ENCODE measurements around the gene S100A2.

S100A2 gene

DNA sequence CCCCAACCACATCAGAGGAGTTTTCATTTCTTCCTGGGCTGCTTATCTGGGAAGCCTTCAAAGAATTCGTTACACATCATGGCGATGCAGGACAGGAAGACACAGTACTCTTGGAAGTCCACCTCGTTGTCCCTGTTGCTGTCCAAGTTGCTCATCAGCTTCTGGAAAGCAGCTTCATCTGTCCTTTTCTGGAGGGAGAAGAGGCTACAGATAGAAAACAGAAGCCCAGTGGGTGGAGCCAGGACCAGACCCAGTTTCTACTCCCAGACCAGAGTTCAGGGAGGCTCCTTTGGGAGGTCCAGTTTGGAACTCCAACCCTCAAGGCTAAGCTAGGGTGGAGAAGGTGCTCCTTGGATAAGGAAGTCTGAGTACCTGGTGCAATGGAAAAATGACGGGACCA is 21.9 kb downstream of the S100A2 start:
- no peak for DNase-seq

DNA sequence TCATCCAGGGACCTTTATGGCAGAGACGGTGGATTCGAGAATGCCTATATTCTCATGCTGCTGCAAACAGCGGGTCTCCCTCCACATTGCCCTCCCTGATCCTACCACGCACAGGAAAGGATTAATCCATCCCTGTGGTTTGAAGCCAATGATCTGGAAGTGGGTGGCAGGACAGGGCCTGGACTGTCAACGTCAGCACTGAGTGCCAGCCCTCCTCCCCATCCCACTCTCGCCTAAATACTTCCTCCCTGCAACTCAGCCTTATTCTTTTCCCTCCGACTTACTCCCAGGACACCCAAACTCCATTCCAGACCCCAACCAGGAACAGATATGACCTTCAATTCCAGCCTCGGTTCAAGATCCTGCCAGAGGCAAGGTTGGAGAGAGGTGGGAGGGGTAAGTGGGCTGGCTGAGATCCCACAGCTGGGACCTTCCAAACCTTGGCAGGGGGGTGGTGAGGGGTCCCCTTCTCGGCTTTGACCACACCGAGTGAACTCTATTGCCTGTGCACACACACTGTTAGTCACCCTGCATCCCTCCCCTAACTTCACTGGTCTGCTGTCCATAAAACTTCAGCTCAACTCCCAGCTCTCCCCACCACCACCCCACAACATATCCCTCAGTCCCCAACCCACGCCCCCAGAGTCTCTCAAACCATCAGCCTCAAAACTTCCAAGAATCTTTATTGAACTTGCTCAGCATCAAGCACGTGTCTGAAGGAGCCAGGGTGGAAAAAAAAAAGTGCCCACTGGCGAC is 22.5 kb downstream of the S100A2 start:
- DNase-seq, result no peak

DNA sequence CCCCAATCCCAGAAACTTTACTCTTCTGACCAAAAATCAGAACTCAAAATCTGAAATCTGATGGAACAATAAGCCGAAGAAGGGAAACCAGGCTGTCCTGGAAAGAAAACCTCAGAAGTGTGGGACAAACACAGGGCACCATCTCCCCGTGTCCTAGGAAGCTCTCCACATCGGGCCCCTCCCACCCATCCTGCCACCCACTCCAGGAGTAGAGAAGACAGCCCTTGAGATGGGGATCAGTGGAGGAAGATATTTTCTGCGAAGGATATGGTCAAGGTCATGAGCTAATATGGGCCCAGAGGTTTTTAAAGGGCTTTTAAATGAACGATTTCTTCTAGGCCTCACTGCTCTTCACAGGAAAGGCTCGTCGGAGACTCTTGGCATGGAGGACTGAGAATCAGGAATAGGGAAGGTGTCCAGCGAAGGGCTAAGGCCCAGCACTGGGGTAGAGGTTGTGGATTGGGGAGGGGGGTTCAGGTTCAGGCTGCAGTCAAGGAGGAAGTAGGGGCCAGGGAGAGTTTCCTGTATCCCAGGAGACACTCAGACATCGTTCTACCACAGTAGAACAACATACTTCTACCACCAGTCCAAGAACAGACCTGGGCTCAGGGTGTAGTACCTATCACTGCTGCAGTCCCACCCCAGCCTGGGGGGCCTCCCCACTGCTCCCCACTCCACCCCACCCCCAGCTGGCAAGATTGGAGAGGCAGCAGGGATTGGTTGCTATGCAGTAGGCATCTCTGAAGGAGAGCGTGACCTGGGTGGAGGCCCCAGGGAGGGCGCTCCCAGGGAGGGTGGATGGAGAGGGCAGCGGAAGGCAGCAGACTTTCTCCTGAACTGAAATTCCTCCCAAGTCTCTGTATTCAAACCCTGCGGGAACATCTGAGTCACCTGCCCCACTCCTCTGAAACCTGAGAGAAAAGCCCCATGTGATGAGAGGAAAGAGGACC is 23.7 kb downstream of the S100A2 start:
- no peak for DNase-seq

DNA sequence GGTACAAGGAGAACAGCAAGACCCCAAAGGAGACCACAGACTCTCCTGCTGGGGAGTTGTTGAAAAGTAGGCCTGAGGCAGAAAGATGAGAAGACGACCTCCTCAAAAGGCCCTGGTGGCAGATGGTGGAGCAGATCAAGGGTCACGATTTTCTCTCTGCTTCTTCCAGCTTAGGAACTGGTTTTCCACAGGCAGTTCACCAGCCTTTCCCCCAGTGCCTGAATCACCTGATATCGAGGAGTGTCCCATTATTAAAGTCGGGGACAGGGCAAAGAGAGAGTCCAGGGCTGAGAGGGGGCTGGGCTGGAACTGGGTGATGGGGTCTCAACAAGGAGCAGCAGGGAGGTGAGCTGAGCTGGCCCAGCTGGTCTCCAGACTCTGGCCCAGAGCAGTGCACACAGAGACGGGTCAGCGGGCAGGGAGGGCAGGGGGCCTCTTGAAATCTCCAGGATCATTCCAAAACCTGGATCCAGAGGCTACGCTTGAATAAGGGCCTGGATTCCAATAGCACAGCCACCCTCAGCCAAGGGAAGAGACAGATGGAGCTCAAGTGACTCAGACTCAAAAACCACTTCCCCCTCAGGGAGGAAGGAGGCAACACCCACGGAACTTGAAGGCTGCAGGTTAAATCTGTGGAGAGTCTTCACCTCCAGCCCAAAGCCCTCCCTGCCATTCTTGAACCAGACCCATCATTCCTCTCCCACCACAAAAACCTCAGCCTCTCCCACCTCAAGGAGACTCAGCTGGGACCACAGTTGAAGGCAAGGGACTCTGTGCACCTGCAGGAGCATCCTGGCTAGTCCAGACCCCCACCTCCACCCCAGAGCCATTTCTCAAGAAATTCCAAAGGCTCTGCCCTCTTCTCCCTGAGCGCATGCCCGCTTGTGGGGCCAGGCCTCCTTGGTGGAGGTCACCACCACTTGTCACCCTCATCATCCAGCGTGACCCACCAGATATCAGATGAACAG is 25.0 kb downstream of the S100A2 start, which contains the start of gene S100A5:
Gene S100A5 (minus strand): TSS at position 541 of the 968 bp plus-strand sequence. CDS start 743 bp downstream, outside the sequence.
- no peak for DNase-seq

DNA sequence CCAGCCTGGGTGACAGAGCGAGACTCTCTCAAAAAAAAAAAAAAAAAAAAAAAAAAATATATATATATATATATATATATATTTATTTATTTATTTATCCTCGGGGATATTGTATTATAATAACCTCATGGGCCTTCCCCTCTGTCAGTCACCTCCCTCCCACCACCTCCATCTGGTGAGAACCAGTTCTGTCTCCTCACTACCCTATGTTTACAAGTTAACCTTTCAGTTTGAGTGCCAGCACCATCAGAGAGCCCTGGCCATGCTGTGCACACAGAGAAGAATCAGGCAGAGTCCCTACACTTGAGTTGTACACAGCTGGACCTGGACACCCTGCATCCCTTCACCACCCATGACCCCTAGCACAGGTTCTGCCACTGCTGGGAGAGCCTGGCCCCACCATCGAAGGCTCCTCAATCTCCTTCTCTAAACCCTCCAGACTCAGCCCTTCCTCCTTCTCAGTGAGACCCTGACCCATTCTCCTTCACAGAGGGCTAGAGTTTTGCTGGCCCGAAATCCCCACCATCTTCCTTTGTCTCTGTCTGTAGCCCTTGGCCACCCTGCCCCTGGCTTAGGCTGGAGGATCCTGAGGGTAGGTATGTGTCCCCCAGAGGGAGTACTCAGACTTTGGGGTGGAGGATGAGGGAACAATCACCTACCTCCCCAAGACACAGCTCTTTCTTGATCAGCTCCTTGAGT is 26.1 kb downstream of the S100A2 start:
- DNase-seq, result no peak

DNA sequence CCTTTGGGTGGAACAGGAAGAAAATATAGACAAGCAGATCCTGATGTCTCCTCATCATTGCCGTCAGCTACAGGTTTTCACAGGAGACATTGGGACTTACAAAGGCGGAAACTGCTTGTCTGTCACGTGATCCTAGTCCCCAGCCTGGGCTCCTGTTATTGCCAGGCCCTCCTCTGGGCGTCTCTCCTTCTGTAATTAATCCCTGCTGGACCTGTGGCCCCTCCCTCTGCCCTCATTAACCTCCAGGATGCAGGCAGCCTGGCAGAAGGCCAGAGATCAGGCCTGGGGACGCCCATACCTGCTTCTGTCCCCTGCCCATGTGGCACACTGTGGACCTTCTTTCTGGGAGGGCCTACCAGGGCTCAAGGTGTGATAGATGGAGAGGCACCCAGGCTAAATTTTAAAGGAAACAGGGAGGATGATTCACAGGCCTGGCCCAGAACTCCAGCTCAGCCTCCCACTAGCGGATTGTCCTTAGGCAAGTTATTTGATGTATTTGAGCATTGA is 27.3 kb downstream of the S100A2 start:
- DNase-seq, result no peak

DNA sequence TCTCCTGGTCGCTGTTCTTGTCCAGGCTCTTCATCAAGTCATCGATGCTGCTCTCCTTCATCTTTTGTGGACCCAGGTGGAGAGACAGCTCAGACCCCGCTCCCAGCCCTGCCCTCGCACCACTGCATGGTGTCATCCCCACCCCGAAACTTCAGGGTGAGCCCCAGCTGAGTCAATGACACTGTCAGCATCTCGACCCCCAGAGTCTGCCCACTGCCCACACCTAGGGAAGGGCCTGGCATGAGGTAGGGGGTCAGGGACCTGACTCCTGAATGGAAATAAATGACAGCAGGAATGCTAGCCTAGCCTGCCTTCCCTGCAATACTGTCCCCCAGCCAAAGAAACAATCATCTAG is 28.3 kb downstream of the S100A2 start:
- no peak for DNase-seq

DNA sequence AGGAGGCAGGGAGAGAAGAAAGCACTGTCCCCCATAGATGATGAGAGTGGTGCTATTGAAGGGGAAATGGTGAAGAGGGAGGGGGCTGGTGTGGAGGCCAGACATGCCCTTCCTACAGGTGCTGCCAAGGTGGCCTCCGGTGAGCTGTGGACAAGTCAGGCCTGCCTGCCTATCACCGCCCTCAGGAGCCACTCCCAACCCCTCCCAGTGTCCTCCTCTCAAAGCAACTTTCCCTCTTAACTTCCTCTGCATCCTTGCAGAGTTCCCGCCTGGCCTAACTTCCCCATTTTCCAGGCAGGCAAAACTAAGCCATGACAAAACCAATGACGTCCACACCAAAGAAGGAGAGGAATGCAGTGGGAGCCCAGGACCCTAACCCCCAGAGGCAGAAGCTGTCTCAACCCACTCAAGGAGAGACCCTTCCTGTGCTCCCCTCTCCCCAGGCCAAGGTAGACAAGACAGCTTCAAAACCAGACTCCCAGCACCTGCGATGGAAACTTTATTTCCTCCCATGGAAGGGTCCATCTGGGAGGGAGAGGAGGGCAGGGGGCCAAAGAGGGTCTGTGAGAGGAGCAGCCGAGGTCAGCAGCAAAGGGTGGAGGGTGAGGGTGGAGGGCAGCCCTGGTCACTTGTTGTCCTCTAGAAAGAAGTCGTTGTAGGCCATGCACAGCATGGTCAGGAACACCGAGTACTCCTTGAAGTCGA is 28.8 kb downstream of the S100A2 start:
- no peak for DNase-seq

DNA sequence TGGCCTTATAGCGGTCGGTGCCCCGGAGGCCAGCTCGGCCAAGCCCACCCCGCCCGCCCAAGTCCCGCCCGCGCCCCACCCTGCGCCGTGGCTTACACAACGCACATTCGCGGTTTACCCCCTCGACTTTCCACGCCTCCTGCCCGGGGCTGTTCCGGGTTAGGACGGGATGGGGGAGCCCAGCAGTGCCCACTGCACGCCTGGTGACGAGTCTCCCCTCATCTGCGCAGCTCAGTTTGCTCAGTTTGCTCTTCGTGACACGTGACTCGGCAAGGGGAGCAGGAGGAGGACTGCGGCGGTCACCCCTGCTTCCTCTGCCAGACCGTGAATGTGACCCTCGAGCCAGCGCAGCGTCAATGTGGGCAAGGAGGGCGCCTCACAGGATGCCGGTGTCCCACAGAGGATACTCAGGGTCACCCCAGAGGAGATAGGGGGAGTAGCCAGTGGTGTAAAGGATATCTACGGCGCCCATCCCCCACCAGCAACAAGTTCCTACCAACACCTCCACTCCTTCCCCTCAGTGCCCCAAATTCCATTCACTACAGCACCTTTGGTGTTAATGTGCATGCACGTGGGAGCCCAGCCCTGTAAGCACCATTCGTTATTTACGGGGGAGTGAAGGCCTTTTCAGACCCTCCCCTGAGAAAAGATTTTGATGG is 29.5 kb downstream of the S100A2 start:
- DNase-seq, result peak; percentile 88

DNA sequence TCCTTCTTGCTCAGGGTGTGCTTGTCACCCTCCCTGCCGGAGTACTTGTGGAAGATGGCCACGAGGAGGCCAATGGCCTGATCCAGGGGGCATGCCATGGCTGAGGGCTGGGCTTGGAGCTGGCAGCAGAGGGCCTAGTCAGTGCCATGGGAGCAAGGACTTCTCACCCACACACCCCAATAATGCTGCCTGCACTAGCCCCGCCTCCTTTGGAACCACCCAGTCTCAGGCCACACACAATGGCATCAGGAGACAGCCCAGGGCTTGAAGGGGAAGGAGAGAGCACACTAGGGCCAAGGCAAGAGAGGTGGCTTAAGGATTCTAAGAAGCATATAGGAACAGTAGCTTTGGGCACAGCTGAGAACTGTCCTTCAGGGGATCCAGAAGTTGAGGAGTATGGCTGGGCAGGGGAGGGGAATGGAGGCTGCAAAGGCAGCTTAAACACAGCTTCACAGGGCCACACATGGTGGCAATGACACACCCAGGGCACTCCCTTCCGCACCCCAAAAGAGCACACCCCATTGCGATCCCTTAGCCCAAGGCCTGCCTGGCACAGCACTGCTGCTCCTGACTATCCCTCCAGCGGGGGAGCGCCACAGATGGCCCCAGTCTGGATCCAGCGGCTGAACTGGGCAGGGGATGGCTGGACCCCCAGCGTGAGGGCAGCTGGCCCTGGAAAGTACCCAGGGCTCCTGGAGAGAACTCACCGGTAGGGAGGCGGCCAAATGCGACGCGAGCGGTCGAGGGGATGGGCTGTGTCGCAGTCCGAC is 30.2 kb downstream of the S100A2 start, which contains the start of gene S100A6:
Gene S100A6 (minus strand): TSS at position 750 of the 770 bp plus-strand sequence. CDS start 652 bp downstream, at position 98.
- no peak for DNase-seq

DNA sequence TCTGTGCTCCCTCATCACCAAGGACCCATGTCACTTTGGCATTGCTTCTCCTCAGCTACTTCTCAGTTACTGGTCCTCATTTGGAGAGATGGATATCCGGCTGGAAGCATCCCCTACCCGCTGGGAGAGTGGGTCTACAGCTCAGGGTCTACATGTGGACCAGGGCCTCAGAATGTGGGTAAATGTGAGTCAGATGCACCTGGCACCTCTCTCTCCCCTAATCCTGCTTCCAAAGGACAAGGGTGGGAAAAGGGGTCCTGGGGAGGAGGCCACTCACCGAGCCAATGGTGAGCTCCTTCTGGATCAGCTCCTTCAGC is 30.8 kb downstream of the S100A2 start:
- DNase-seq, result no peak

DNA sequence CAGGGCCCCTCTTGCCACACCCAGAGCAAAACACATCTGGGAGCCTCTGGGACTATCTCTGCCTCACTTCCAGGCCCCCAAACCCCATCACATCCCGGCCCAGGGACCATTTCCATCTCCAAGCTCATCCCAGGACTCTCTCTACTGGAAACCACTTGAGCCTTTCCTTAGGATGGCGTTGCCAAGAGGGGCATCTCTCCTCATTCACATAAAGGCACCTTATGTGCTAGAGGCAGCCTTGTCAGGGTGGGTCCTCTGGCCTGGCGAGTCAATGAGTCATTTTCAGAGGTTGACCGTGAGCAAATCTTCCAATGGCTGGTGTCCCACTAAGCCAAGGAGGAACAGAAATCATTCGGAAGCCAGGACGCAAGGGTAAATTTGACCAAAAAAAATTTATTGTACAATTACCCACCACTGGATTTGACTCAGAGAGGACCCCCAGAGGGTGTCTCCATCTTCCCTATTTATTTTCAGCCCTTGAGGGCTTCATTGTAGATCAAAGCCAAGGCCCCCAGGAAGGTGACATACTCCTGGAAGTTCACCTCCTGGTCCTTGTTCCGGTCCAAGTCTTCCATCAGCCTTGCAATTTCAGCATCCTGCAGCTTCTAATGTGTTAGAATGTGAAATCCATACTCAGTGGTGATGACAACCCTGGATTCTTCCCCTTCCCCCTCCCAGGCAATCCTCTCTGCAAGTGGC is 31.3 kb downstream of the S100A2 start:
- no peak for DNase-seq

DNA sequence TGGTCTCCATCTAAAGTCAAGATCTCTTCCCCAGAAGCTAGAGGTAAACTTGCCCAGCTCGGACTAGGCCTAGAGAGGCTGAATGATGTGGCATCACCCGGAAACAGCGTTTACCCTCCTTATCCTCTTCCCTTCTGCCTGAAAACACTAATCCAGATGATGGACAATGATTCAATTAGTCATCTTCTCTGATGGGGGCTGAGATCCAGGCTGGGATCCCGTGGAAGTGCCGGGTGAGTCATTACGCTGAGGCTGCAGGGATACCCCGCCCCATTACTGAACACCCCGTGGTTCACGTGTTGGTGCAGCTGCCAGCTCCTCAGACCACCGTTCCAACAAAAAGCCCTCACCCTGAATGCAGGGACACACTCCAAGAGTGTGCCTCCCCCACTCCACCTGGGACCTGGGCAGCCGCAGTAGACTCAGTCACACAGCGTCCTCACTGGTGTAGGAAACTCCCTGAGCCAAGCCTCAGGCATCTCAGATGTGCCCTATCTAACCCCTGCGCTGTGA is 31.9 kb downstream of the S100A2 start:
- DNase-seq, result no peak

DNA sequence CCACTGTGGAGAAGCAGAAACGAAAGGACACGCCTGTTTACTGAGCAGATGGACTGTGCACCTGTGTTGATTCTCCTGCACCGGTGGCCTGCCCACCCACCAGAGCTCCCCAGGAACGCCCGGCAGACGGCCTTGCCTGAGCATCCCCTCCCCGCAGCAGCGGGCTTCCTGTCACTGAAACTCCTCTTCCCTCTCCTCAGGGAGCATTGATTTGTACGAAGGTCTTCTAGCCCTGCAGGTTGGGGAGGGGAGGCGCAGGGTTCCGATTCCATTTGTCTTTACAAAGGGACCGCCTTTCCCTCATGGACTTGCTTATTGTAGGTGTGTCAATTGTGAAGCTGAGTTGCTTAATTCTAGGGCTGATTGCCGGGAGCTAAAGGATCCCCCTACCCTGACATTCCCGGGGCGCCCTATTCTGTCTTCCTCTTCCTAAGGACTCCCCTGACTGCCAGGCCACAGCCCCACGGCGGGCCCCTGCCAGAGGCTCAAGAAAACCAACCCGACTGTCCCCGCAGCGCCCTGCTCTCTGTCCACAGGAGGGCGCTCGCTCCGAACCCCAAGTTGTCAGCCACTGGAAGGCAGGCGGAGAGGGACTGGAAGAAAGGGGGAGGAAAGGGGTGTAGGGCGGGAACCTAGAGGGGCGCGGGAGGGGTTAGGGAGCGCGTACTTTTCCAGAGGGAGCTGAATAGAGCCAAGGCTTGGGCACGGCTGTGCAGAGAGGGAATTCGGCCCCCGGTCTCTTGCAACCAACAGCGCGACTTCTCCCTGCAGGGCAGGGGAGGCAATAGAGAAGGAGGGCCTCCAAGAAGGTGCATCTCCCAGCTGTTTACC is 32.7 kb downstream of the S100A2 start:
- peak; percentile 91 for DNase-seq

DNA sequence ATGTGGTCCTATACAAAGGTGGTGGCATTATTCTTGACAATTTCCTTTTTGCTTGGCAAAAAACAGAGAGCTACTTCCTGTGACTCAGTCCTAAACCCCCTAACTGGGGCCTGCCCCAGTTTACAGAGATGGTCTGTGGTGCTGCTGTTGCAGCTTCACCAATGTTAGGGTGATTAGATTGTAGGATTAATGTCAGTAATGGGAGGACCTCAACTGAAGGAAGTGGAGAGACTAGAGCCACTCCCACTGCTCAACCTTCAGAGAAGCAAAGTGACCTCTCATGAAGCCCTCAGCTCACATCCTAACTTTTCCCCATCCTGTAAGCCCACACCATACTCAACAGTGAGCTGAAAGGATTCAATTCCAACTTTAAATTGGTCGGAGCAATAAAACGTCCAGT is 33.5 kb downstream of the S100A2 start:
- DNase-seq, result no peak

DNA sequence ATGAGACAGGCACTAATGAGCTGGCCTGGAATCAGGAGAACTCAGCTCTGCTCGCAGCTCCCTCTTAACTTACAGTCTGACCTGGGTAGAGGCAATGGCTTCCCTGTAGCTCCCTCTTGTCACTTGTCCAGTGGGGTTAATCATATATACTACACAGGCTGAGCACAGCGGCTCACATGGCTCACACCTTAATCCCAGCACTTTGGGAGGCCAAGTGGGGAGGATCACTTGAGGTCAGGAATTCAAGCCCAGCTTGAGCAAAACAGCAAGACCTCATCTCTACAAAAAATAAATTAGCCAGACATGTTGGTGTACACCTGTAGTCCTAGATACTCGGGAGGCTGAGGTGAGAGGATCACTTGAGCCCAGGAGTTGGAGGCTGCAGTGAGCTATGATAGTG is 34.0 kb downstream of the S100A2 start:
- no peak for DNase-seq

DNA sequence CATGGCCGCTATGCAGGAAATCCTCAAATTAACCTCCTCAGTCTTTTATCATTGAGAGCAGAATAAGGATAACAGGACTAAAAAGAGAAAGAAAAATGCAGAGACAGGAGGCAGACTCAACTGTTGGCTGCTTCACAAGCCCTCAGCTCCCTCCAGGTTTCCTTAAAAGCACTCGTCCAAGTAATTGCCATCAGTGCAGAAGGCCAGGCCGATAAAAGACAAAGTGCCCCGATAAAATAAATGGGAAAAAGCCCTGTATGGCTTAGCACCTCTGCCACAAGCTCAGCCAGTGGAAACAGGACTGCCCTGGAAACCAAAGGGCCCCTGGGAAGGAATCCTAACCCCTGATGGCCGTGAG is 38.0 kb downstream of the S100A2 start:
- DNase-seq, result no peak

DNA sequence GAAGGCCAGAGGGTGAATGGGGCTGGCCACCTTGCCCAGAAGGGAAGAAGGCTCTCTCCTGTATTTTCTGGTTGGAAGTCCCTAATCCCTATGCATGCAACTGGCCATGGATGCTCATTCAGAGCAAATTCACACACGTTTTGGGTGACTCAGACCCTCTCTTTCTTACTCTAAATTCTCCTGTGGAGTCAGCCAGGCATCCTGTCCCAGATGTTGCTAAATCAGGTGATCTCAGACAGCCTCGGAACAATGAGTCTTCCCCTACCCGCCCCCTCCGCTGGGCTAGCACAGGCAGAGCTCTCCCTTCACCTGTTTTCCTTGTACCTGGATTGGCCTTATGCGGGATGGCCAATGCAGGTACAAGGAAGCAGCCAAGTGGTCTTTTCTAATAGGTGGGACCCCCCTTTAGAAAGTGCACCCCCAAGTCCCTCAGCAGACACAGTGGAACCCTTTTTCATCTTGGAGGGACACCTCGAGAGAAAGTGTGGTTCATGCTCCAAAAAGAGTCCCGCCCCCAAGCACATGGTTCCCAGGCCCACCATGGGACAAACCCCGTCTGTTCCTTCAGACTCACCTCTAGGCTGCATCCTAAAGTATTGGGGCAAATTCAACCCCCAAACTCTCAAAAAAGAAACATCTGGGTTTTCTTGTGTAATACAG is 38.5 kb downstream of the S100A2 start:
- DNase-seq, result no peak

All from right hindlimb (tissue), 1 donor.